Mesendoderm (in vitro differentiated cells): ENCODE data around the gene HNRNPF.

Experiments used
- DNase-seq: peaks from one replicate; pipeline ENCODE4 v3.0.0; 2013
- H2AK5ac ChIP-seq: 2 replicates; pipeline ENCODE4 v1.6.1; 2013; ENCODE audit warnings: low read length, inconsistent platforms
- H2BK120ac ChIP-seq: 2 replicates; pipeline ENCODE4 v1.6.1; 2013; ENCODE audit warnings: low read depth, mild to moderate bottlenecking, low read length, moderate library complexity, mixed read lengths
- H2BK15ac ChIP-seq: replicated peaks from 2 replicates; pipeline ENCODE4 v1.6.1; 2013; ENCODE audit warnings: low read depth, mild to moderate bottlenecking, moderate library complexity
- H2BK5ac ChIP-seq: 2 replicates; pipeline ENCODE4 v1.6.1; 2013; ENCODE audit warnings: low read length, inconsistent platforms
- H3K18ac ChIP-seq: 2 replicates; pipeline ENCODE4 v1.6.1; 2013; ENCODE audit warnings: mild to moderate bottlenecking, low read length, mixed read lengths
- H3K23ac ChIP-seq: one replicate; pipeline ENCODE4 v1.6.1; 2013; ENCODE audit warnings: low read length
- H3K27ac ChIP-seq: 2 replicates; pipeline ENCODE4 v1.5.1; 2013; ENCODE audit warnings: low read depth, mild to moderate bottlenecking, inconsistent platforms, low read length, moderate library complexity
- H3K27me3 ChIP-seq: 2 replicates; pipeline ENCODE4 v1.6.1; 2013; ENCODE audit warnings: low read length, control low read depth, mild to moderate bottlenecking, inconsistent platforms; ENCODE audit not compliant: insufficient read depth, poor library complexity
- H3K36me3 ChIP-seq: 2 replicates; pipeline ENCODE4 v1.6.1; 2013; ENCODE audit warnings: low read length, inconsistent platforms; ENCODE audit not compliant: control insufficient read depth, insufficient read depth
- H3K4ac ChIP-seq: one replicate; pipeline ENCODE4 v1.6.1; 2013; ENCODE audit warnings: low read depth, mild to moderate bottlenecking, low read length, moderate library complexity
- H3K4me1 ChIP-seq: 2 replicates; pipeline ENCODE4 v1.6.1; 2013; ENCODE audit warnings: low read depth, low read length, inconsistent platforms; ENCODE audit not compliant: control insufficient read depth
- H3K4me2 ChIP-seq: 2 replicates; pipeline ENCODE4 v1.6.1; 2013; ENCODE audit warnings: low read length
- H3K4me3 ChIP-seq: 2 replicates; pipeline ENCODE4 v1.5.1; 2013; ENCODE audit warnings: mild to moderate bottlenecking, low read length
- H3K56ac ChIP-seq: one replicate; pipeline ENCODE4 v1.6.1; 2013; ENCODE audit warnings: low read length
- H3K79me1 ChIP-seq: 2 replicates; pipeline ENCODE4 v1.6.1; 2013; ENCODE audit warnings: low read length, inconsistent platforms
- H3K79me2 ChIP-seq: 2 replicates; pipeline ENCODE4 v1.6.1; 2013; ENCODE audit warnings: mild to moderate bottlenecking, low read length; ENCODE audit not compliant: control insufficient read depth, insufficient read depth
- H3K9ac ChIP-seq: 2 replicates; pipeline ENCODE4 v1.6.1; 2013; ENCODE audit warnings: low read length, inconsistent platforms
- H4K5ac ChIP-seq: one replicate; pipeline ENCODE4 v1.6.1; 2013; ENCODE audit warnings: low read length
- H4K8ac ChIP-seq: one replicate; pipeline ENCODE4 v1.6.1; 2013; ENCODE audit warnings: low read depth, mild to moderate bottlenecking, control low read depth, low read length, moderate library complexity
- WGBS: extraction: QIAGEN DNeasy Blood & Tissue Kit; methylation state at CpG from one replicate; pipeline ENCODE4 v1.1.7; 2013; ENCODE audit warnings: low lambda C conversion rate, missing lambda C conversion rate; ENCODE audit not compliant: insufficient coverage; ENCODE audit errors: extremely low coverage; 5-methylcytosine and 5-hydroxymethylcytosine counted together

HNRNPF gene

DNA sequence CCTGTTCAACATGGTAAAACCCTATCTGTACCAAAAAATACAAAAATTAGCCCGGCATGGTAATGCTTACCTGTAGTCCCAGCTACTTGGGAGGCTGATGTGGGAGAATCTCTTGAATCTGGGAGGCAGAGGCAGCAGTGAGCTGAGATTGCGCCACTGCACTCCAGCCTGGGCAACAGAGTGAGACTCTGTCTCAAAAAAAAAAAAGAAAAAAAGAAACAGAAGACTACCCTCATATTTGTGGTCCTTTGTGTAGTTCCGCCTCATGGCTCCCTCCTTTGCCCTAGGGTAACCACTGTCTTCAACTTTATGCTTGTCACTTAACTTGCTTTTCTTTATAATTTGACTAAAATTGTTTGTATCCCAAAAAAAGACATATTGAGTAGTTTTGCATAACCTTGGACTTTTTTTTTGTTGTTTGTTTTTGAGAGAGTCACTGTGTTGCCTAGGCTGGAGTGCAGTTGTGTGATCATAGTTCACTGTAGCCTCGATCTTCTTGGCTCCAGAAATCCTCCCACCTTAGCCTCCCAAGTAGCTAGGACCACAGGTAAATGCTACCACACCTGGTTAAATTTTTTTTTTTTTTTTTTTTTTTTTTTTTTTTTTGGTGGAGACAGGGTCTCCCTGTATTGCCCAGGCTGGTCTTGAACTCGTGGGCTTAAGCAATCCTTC, 31.6 kb upstream of the HNRNPF start:
- H3K23ac ChIP-seq, result no peak overlapping the region
- H2BK15ac ChIP-seq, result no peak overlapping the region
- no peak overlapping the region for H2BK5ac ChIP-seq
- H2BK120ac ChIP-seq, result no peak overlapping the region
- H3K4me2 ChIP-seq, result no peak overlapping the region
- H3K36me3 ChIP-seq, result no peaks in the 10 kb centered on the region
- no peak overlapping the region for H4K8ac ChIP-seq
- H3K4ac ChIP-seq, result no peak overlapping the region
- no peak overlapping the region for H3K9ac ChIP-seq
- H3K27me3 ChIP-seq, result no peaks in the 10 kb centered on the region
- H4K5ac ChIP-seq, result no peak overlapping the region
- no peak overlapping the region for H3K27ac ChIP-seq
- H3K56ac ChIP-seq, result no peak overlapping the region
- DNase-seq, result no peak
- H2AK5ac ChIP-seq, result no peak overlapping the region
- WGBS, result no CpG with 5 or more reads among the region's 5 CpGs
- H3K79me1 ChIP-seq, result no peaks in the 10 kb centered on the region
- no peak overlapping the region for H3K4me3 ChIP-seq
- no peaks in the 10 kb centered on the region for H3K4me1 ChIP-seq
- H3K18ac ChIP-seq, result no peak overlapping the region
- no peaks in the 10 kb centered on the region for H3K79me2 ChIP-seq

DNA sequence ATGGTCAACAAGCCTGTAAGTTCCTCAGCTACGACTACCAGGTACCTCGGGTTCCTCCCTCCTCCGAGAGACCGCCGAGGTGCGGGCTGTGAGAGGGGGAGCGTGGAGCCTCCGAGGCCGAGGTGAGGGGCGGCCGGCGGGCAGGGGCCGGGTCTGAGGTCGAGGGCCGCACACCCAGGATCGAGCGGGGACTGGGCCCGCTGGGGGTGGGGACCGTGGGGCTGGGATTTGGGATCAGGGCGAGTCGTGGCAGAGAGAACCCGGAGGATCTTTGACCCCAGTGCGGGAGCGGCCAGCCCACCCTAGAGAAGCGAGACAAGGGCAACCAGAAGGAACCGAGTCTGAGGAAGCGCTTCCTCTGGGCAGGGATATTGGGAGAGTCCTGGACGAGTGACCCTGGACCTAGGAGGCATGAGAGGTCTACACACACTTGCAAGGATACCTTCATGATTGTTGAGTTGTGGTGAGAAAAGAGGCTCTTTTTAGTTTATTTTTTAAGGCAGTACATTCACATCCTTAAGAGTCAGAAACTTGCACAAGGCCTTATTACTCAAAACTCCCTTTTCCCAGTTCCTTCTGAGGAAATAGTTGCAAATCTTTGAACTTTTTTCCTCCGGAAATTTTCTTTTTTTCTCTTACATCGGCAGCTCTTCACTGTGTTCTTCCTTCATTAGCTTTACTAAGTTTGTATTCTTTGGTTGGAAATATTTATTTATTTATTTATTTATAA, 28.3 kb upstream of the HNRNPF start:
- Histone ChIP-seq H4K5ac (no peak overlapping the region), H3K56ac (peak overlapping the region; percentile 83), H3K4me3 (peak overlapping the region; percentile 56), H3K4ac (no peak overlapping the region), H3K79me1 (no peaks in the 10 kb centered on the region), H3K9ac (peak overlapping the region; percentile 75), H3K27ac (no peak overlapping the region), H3K79me2 (no peaks in the 10 kb centered on the region), H3K18ac (no peak overlapping the region), H2BK15ac (no peak overlapping the region), H3K36me3 (no peaks in the 10 kb centered on the region), H3K23ac (no peak overlapping the region), H3K4me2 (peak overlapping the region; percentile 88), H3K4me1 (no peaks in the 10 kb centered on the region), H4K8ac (no peak overlapping the region), H2AK5ac (no peak overlapping the region), H3K27me3 (no peaks in the 10 kb centered on the region), H2BK120ac (no peak overlapping the region), H2BK5ac (no peak overlapping the region)
- no CpG with 5 or more reads among the region's 30 CpGs for WGBS
- no peak for DNase-seq

DNA sequence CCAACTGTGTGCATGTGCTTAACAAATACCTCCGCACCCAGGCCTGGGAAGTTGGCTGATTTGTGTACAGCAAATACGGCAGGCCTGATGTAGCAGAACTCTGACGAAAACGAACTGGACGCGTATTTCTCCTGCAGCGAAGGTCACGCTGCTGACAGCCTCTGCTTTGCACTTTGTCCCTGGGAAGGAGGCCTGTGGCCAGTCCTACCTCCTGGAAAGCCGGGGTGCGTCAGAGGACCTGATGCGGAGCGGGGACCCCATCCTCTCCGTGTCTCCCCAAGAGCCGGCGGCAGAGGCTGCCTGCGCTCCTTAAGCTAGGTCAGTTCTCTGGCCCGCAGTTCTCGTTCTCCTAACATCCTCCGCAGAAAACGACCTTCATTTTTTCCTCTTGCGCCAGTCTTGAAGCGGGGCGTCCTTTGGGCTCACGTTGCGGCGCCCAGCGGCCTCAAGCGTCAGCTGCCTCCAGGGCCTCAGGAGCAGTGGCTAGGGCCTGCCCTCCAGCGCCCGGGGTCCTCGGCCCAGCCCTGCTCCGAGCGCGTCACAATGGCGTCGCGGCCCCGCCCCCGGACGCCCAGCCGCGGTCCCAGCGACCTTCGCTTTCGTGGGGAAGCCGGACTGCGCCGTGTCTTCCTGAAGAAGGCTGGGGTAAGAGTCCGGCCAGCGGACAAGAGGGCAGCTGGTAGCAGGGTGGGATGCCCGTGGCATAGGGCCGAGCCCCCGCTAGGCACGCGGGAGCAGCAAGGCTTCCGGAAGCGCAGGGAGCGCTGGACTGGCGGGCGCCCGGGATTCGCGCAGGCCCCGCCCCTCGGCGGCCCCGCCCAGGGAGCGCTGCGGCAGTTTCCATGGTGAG, 27.5 kb upstream of the HNRNPF start, which contains the start of gene ZNF487:
Gene ZNF487, plus strand, starts transcription at position 821 of the 850 bp plus-strand sequence. CDS start 38,703 bp downstream, outside the sequence.
- peak within 1 kb of the TSS; percentile 77 for H3K4ac ChIP-seq
- no peak within 1 kb of the TSS for H2BK120ac ChIP-seq
- WGBS, result no CpG with 5 or more reads among the region's 69 CpGs
- no peaks in the 10 kb centered on the region for H3K4me1 ChIP-seq
- no peaks in the 10 kb centered on the region for H3K79me1 ChIP-seq
- no peak within 1 kb of the TSS for H3K23ac ChIP-seq
- peak within 1 kb of the TSS; percentile 77 for H2BK5ac ChIP-seq
- H3K36me3 ChIP-seq, result no peaks in the 10 kb centered on the region
- no peak within 1 kb of the TSS for H2BK15ac ChIP-seq
- peak within 1 kb of the TSS; percentile 92 for H3K9ac ChIP-seq
- peak within 1 kb of the TSS; percentile 97 for H3K56ac ChIP-seq
- H3K27ac ChIP-seq, result peak within 1 kb of the TSS; percentile 60
- no peaks in the 10 kb centered on the region for H3K27me3 ChIP-seq
- no peaks in the 10 kb centered on the region for H3K79me2 ChIP-seq
- no peak within 1 kb of the TSS for H4K5ac ChIP-seq
- H3K4me2 ChIP-seq, result peak within 1 kb of the TSS; percentile 88
- H2AK5ac ChIP-seq, result no peak within 1 kb of the TSS
- peak within 1 kb of the TSS; percentile 74 for H3K4me3 ChIP-seq
- DNase-seq, result peak; percentile 96
- peak within 1 kb of the TSS; percentile 64 for H3K18ac ChIP-seq
- H4K8ac ChIP-seq, result no peak within 1 kb of the TSS

DNA sequence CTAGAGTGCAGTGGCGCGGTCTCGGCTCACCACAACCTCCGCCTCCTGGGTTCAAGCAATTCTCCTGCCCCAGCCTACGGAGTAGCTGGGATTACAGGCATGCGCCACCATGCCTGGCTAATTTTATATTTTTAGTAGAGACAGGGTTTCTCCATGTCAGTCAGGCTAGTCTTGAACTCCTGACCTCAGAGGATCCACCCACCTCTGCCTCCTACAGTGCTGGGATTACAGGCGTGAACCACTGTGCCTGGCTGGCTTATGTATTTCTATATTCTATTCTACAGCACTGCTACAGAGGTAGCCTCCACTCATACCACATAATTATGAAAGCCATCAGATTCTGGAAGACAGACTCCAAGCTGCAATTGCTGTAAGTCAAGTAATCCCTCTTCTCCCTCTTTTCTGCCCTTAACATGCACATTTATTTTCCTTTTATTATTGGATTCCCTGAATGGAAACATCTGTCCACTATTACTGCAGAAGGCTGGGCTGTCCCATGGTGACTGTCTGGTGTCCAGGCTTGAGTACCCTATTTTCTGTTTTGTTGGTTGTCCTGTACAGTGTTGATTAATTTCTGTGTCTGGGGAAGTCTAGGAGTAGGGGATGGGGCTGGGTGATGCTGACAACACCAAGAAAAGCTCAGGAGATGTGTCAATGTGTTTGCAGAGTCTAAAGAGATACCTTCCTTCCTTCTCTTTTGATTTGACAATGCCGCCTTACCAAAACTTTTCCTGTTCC, 22.1 kb upstream of the HNRNPF start:
- Histone ChIP-seq H2BK120ac (no peak overlapping the region), H3K23ac (no peak overlapping the region), H3K4me3 (no peak overlapping the region), H3K27me3 (no peaks in the 10 kb centered on the region), H3K27ac (no peak overlapping the region), H3K79me1 (no peaks in the 10 kb centered on the region), H3K56ac (no peak overlapping the region), H3K4me1 (no peaks in the 10 kb centered on the region), H4K5ac (no peak overlapping the region), H3K79me2 (no peaks in the 10 kb centered on the region), H3K4me2 (no peak overlapping the region), H4K8ac (no peak overlapping the region), H3K4ac (no peak overlapping the region), H3K36me3 (no peaks in the 10 kb centered on the region), H2BK5ac (no peak overlapping the region), H3K9ac (no peak overlapping the region), H2AK5ac (no peak overlapping the region), H3K18ac (no peak overlapping the region), H2BK15ac (no peak overlapping the region)
- DNase-seq, result no peak
- no CpG with 5 or more reads among the region's 8 CpGs for WGBS

GRCh38 chr10:43427166-43427825, 18.3 kb upstream of the HNRNPF start:
- WGBS, result no CpG with 5 or more reads among the region's 12 CpGs

More at GRCh38 chr10:43427166-43427825, 18.3 kb upstream of the HNRNPF start:
- Histone ChIP-seq H2BK15ac (no peak overlapping the region), H3K23ac (no peak overlapping the region), H2BK5ac (no peak overlapping the region), H3K27ac (no peak overlapping the region), H4K5ac (no peak overlapping the region), H3K18ac (no peak overlapping the region), H3K79me1 (no peaks in the 10 kb centered on the region), H2BK120ac (no peak overlapping the region), H3K36me3 (no peaks in the 10 kb centered on the region), H3K4me1 (no peaks in the 10 kb centered on the region), H4K8ac (no peak overlapping the region), H3K9ac (no peak overlapping the region), H3K4ac (no peak overlapping the region), H3K27me3 (no peaks in the 10 kb centered on the region), H3K4me2 (no peak overlapping the region), H2AK5ac (no peak overlapping the region), H3K56ac (no peak overlapping the region), H3K4me3 (no peak overlapping the region), H3K79me2 (no peaks in the 10 kb centered on the region)
- no peak for DNase-seq
